Adipose tissue (tissue), 3 donors: ENCODE results near the gene DHX9. TPM values are rescaled to one million over a fixed set of nuclear protein-coding genes. Genes with fewer than 3 reads are reported as not detected.

Experiments
- polyA plus RNA-seq, 3 donors: library from polyadenylated mRNA; stranded (reverse); fragments of 200-250 nt; gene quantifications; one replicate each; pipeline ENCODE4 v1.2.3, GENCODE V29; 2013
- donor health status: healthy with polysubstance abuse.
- donor health status: Bipolar disorder and iron deficiency.
- donor health status: healthy.

The DHX9 gene
- polyA plus RNA-seq, 3 donors: 39.8 to 68.6 (median 57.2) TPM

Other genes with a start within 250 kb of the DHX9 start
- gene RGS16, start 235.0 kb upstream of the DHX9 start, polyA plus RNA-seq: 10 to 100 TPM in 2 of 3 donors, 1 to 10 TPM in 1; 4.9 to 38.5 (median 22.2) TPM
- gene RGS8, start 154.8 kb upstream of the DHX9 start, polyA plus RNA-seq: under 1 TPM in 2 of 3 donors, not detected in 1; 0.03 to 0.11 TPM
- 10 to 100 TPM in 1 of 3 donors, 1 to 10 TPM in 2; 1.8 to 35.0 (median 8.2) TPM for gene NPL, start 49.6 kb upstream of the DHX9 start, polyA plus RNA-seq
- under 1 TPM in 1 of 3 donors, not detected in 2; 0.12 TPM for gene SHCBP1L, start 113.8 kb downstream of the DHX9 start, polyA plus RNA-seq
- 100 to 1,000 TPM in 1 of 3 donors, 10 to 100 TPM in 2; 30.5 to 170 (median 91.4) TPM for gene LAMC1, start 184.1 kb downstream of the DHX9 start, polyA plus RNA-seq